Type B pancreatic cell (in vitro differentiated cells): ENCODE measurements around the gene TBRG4. TPM values are rescaled to one million over a fixed set of nuclear protein-coding genes. Genes with fewer than 3 reads are reported as not detected.

Source experiments
- DNase-seq: peaks from one replicate; pipeline ENCODE4 v3.0.0; 2021; ENCODE audit warnings: mixed read lengths; ENCODE audit not compliant: unreplicated experiment; ENCODE audit errors: extremely low spot score
- H3K27ac Mint-ChIP-seq: 2 replicates; pipeline ENCODE4 v1.8.0; 2021; ENCODE audit warnings: mild to moderate bottlenecking, mixed read lengths
- H3K27me3 Mint-ChIP-seq: 2 replicates; pipeline ENCODE4 v1.8.0; 2021; ENCODE audit warnings: mixed read lengths
- H3K36me3 Mint-ChIP-seq: 2 replicates; pipeline ENCODE4 v1.8.0; 2021; ENCODE audit warnings: mixed read lengths
- H3K4me1 Mint-ChIP-seq: one replicate; pipeline ENCODE4 v1.8.0; 2021; ENCODE audit warnings: mixed read lengths; ENCODE audit not compliant: unreplicated experiment
- H3K4me3 Mint-ChIP-seq: 2 replicates; pipeline ENCODE4 v1.8.0; 2021; ENCODE audit warnings: mild to moderate bottlenecking, mixed read lengths
- H3K9me3 Mint-ChIP-seq: 2 replicates; pipeline ENCODE4 v1.8.0; 2021; ENCODE audit warnings: mixed read lengths
- total RNA-seq: library from RNA; stranded (reverse); gene quantifications from 2 replicates; pipeline ENCODE4 v1.2.1, GENCODE V29; 2021; ENCODE audit warnings: low replicate concordance
- TF ChIP-seq, protein P1 (sequence below): fragments of 200-600 bp; sonication (generic); conservative IDR thresholded peaks from 2 replicates; pipeline ENCODE4 v1.5.0; 2021; ENCODE audit warnings: antibody characterized with exemption, mild to moderate bottlenecking

The TBRG4 gene
- total RNA-seq, 1 donor from 2014 or later: 88.2 TPM

DNA sequence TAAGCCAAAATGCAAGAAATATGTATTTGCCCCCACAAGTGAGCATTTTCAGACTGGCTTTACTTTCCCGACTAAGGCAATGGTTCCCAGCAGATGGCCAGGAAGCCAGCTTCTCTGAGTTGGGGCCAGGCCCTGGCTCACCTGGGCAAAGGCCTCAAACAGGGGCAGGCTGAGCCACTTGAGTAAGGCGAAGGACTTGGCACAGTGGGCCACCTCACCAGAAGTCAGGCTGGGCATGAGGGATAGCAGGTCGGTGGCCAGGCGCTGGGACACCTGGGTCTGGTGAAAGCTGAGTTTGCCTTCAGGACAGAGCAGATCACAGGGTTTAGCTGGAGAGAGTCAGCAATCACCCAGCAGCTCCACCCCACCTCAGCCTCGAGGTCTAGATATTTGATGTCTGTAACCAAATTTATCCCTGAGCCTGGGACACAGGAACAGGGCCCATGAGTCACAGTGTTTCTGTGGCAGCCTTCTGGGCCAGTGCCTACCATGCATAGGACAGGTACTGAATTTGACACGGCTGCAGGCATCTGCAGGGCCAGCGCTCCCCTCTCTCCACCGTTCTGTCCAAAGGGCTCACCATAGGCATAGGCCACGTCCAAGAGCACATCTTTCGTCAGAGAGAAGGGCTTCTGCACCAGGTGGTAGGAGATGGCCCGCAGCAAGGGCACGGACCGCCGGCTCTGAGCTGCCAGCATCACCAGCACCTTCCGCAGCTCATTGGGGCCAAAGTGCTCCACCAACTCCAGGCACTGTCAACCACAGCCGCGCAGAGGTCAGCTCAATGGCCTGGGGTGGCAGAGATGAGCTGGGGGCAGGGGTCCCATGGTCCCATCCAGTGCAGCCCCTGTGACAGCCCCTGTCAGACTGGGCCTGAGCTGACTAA is 7.3 kb downstream of the TBRG4 start:
- no peak overlapping the region for H3K27ac Mint-ChIP-seq
- peaks cover 11% of the 10 kb centered on the region for H3K36me3 Mint-ChIP-seq
- TF ChIP-seq, protein P1, sequence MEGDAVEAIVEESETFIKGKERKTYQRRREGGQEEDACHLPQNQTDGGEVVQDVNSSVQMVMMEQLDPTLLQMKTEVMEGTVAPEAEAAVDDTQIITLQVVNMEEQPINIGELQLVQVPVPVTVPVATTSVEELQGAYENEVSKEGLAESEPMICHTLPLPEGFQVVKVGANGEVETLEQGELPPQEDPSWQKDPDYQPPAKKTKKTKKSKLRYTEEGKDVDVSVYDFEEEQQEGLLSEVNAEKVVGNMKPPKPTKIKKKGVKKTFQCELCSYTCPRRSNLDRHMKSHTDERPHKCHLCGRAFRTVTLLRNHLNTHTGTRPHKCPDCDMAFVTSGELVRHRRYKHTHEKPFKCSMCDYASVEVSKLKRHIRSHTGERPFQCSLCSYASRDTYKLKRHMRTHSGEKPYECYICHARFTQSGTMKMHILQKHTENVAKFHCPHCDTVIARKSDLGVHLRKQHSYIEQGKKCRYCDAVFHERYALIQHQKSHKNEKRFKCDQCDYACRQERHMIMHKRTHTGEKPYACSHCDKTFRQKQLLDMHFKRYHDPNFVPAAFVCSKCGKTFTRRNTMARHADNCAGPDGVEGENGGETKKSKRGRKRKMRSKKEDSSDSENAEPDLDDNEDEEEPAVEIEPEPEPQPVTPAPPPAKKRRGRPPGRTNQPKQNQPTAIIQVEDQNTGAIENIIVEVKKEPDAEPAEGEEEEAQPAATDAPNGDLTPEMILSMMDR: no peak

DNA sequence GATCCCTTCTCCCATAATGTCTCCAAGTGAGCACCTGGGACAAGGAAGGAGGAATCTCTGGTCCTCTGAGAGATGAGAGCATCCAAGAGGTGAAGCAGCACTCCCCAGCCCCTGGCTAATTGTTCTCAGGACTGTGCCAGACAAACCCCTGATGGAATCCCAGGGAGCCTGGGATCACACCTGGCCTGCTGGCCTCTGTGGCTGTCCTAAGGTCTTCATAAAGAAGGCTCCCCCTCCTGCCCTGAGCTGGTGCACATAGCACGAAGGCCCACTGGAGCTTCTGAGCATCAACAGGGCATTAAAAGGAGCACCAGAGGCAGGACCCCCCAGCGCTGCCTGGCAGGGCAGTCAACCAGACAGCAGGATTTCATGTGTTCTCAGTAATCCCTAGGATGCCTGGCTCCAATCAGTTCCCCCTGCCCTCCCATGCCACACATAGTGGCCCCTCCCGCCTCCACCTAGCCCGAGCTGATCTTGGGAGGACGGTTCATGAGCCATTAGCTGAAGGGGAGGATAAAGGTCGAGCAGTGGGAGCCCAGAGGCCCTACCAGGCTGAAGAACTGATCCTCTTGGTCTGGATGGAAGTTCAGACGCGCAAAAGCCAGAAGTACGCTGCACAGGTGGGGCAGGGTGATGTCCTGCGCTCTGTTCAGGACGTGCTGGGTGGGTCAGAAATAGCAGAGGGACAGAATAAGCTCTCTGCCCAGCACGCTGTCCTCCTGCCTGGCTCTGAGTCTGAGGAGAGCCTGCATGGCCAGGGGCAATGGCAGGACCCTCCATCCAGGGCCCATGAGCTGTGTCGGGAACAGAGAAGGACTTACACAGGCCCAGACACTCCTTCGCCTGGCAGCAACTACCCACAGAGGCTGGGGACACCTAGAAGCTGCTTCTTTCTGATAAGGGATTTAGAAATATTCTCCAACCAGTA is 8.4 kb downstream of the TBRG4 start:
- no peaks in the 10 kb centered on the region for H3K27me3 Mint-ChIP-seq
- TF ChIP-seq, protein P1: no peak
- H3K9me3 Mint-ChIP-seq: no peaks in the 10 kb centered on the region
- no peak overlapping the region for H3K27ac Mint-ChIP-seq
- no peaks in the 10 kb centered on the region for H3K4me1 Mint-ChIP-seq
- H3K36me3 Mint-ChIP-seq: peaks cover 11% of the 10 kb centered on the region
- DNase-seq: no peak
- H3K4me3 Mint-ChIP-seq: no peak overlapping the region

More for the DNA sequence above, 7.3 kb downstream of the TBRG4 start:
- no peaks in the 10 kb centered on the region for H3K4me1 Mint-ChIP-seq
- H3K9me3 Mint-ChIP-seq: no peaks in the 10 kb centered on the region
- H3K4me3 Mint-ChIP-seq: no peak overlapping the region
- H3K27me3 Mint-ChIP-seq: no peaks in the 10 kb centered on the region
- no peak for DNase-seq

DNA sequence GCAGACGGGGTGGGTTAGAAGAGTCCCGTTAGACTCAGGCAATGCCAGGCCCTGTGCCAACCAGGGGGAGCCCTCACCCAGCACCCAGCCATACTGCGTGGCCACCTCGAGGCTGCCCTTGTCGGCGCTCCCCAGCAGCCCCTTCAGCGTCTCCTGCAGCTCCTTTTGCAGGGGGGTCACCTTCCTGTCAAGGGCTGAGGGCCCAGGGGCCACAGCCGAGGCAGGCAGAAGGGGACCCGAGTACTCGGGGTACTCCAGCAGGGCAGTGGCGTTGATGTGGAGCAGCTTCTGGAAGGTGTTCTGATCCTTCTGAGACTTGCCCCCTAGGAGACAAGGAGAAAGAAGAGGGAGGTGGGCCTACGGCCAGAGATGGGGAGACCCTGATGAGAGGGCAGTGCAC is 9.7 kb downstream of the TBRG4 start:
- Mint-ChIP-seq H3K4me1 (no peaks in the 10 kb centered on the region), H3K27me3 (no peaks in the 10 kb centered on the region), H3K36me3 (peaks cover 5% of the 10 kb centered on the region), H3K4me3 (no peak overlapping the region), H3K9me3 (no peaks in the 10 kb centered on the region), H3K27ac (no peak overlapping the region)
- TF ChIP-seq, protein P1: no peak
- no peak for DNase-seq

DNA sequence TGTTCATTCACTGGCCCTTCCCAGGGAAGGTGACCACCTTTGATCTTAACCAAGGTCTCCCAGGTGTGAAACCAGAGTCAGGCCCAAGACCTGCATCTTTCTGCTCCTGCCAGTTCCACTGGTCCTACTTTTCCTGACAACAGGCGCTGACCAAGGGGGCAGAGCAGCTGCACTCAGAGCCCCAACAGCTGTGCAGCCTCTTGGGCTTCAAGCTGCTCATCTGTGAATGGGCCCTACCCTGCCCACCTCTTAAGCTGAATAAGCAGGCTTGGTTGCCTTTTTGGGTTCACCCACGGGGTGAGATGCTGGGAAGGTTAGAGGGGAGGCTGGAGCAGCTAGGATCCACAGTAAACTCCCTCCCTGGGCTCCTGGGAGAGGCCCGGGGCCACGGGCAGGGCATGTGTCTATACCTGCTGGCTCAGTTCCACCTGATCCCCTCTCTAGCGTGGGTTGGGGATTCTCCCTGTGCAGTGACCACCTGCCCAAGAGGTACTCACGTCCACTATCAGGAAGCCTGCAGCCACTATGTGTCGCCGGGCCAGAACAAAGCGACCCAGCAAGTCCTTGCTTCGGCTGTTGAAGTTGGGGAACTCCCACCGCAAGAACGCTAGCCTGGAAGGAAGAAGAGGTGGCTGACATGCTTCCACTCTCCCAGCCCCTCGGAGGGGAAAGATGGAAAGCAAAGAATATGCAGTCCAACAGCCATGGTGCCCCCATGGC is 10.6 kb downstream of the TBRG4 start:
- Mint-ChIP-seq H3K36me3 (peaks cover 5% of the 10 kb centered on the region), H3K27me3 (no peaks in the 10 kb centered on the region), H3K4me1 (no peaks in the 10 kb centered on the region), H3K27ac (no peak overlapping the region), H3K4me3 (no peak overlapping the region), H3K9me3 (no peaks in the 10 kb centered on the region)
- TF ChIP-seq, protein P1: no peak
- DNase-seq: no peak
